Stomach (tissue), 4 donors: ENCODE results near the gene TBL3.

Experiments used
- CTCF ChIP-seq, 7 experiments: fragments of 450-650 bp in 4 of 7; fragments of 200-600 bp in 3 of 7; sonication (generic) in 3 of 7; IDR thresholded peaks; one replicate each; pipeline ENCODE4 v1.5.1; 2016 to 2019; ENCODE audit warnings: antibody characterized with exemption in 7 of 7, control low read depth in 2 of 7, mild to moderate bottlenecking in 1 of 7
- POLR2A ChIP-seq, 4 donors: fragments of 450-650 bp; IDR thresholded peaks; one replicate each; pipeline ENCODE4 v1.6.1; 2016; ENCODE audit warnings: antibody characterized with exemption in 4 of 4, control low read depth in 2 of 4, mild to moderate bottlenecking in 1 of 4, moderate library complexity in 1 of 4
- POLR2AphosphoS5 ChIP-seq, 3 donors: sonication (generic); formaldehyde crosslinking; IDR thresholded peaks; one replicate each; pipeline ENCODE4 v1.6.1; 2016; ENCODE audit warnings: antibody characterized with exemption in 3 of 3

- TF ChIP-seq CTCF (IDR thresholded peaks at IDR 0.05), result peak in 5 of 7 experiments; percentile 80 to 93 (median 90)
- TF ChIP-seq POLR2A (IDR thresholded peaks at IDR 0.05), result no peak
- TF ChIP-seq POLR2AphosphoS5 (IDR thresholded peaks at IDR 0.05), result peak in 1 of 3 donors; percentile 79
These were observed 32.2 kb downstream of the TBL3 start for GRCh38 chr16:2003827-2004641.
